MCF 10A (cell line): Measurements from ENCODE around the gene IRF4. TPM values are rescaled to one million over a fixed set of nuclear protein-coding genes. Genes with fewer than 3 reads are reported as not detected.

Experiments
- BruUV-seq: library from RNA; stranded (reverse); fragments of 400-500 nt; replicated peaks from 2 replicates; lab custom pipeline; 2021; lab: Mats Ljungman, UMichigan
- CTCF ChIA-PET: fragments of 300-600 bp; sonication (Branson Sonifier 250); formaldehyde crosslinking; extraction: SDS; loops from one replicate; lab custom pipeline; 2021; ENCODE audit warnings: antibody characterized with exemption, inconsistent platforms; lab: Yijun Ruan, JAX
- POLR2A ChIA-PET: fragments of 300-600, 350-650 bp; sonication (Branson Sonifier 250); formaldehyde crosslinking; extraction: SDS; loops from one replicate; lab custom pipeline; 2020; ENCODE audit warnings: antibody characterized with exemption, inconsistent platforms; lab: Yijun Ruan, JAX
- DNase-seq: peaks from one replicate; pipeline ENCODE4 v3.0.0-alpha.2; 2018; ENCODE audit not compliant: unreplicated experiment
- H3K27ac Mint-ChIP-seq: one replicate; pipeline ENCODE4 v1.8.0; 2022; ENCODE audit warnings: mild to moderate bottlenecking, low read depth, mixed read lengths; ENCODE audit not compliant: unreplicated experiment
- H3K27me3 Mint-ChIP-seq: one replicate; pipeline ENCODE4 v1.8.0; 2022; ENCODE audit warnings: mixed read lengths; ENCODE audit not compliant: insufficient read depth, unreplicated experiment
- H3K36me3 Mint-ChIP-seq: one replicate; pipeline ENCODE4 v1.8.0; 2022; ENCODE audit warnings: mild to moderate bottlenecking, moderate library complexity, mixed read lengths; ENCODE audit not compliant: insufficient read depth, unreplicated experiment
- H3K4me1 Mint-ChIP-seq: one replicate; pipeline ENCODE4 v1.8.0; 2022; ENCODE audit warnings: mixed read lengths; ENCODE audit not compliant: insufficient read depth, unreplicated experiment
- H3K4me3 Mint-ChIP-seq: one replicate; pipeline ENCODE4 v1.8.0; 2022; ENCODE audit warnings: mild to moderate bottlenecking, moderate library complexity, mixed read lengths; ENCODE audit not compliant: unreplicated experiment
- H3K9me3 Mint-ChIP-seq: one replicate; pipeline ENCODE4 v1.8.0; 2022; ENCODE audit warnings: mixed read lengths; ENCODE audit not compliant: unreplicated experiment
- CTCF ChIP-seq: fragments of 200-600 bp; IDR thresholded peaks from one replicate; pipeline ENCODE4 v1.8.0; 2022; ENCODE audit warnings: antibody characterized with exemption, mild to moderate bottlenecking; ENCODE audit not compliant: unreplicated experiment
- intact Hi-C: fragments of 100-400 bp; cut with micrococcal nuclease; formaldehyde crosslinking; loops from 2 replicates; pipeline ENCODE4 v1.14.1; 2022
- total RNA-seq: library from RNA; stranded (reverse); gene quantifications from 2 replicates; pipeline ENCODE4 v1.2.3, GENCODE V29; 2022

Gene IRF4
- total RNA-seq, 1 experiment from 2014 or later: not detected

- no peaks in the 10 kb centered on the region for H3K36me3 Mint-ChIP-seq
- peaks cover 8% of the 10 kb centered on the region for H3K9me3 Mint-ChIP-seq
- TF ChIP-seq CTCF: no peak
- no peaks in the 10 kb centered on the region for H3K4me1 Mint-ChIP-seq
- H3K27ac Mint-ChIP-seq: no peak overlapping the region
- intact Hi-C loops: no loop called here
- no peak overlapping the region for H3K4me3 Mint-ChIP-seq
- ChIA-PET POLR2A (no interaction called here), CTCF (no interaction called here)
- peaks cover 12% of the 10 kb centered on the region for H3K27me3 Mint-ChIP-seq
- DNase-seq: no peak
- BruUV-seq: no TSS peak
These were observed 22.9 kb downstream of the IRF4 start for GRCh38 chr6:414447-414846.

GRCh38 chr6:415087-415486 lies 23.5 kb downstream of the IRF4 start:
- CTCF ChIA-PET: no interaction called here
- no TSS peak for BruUV-seq
- Mint-ChIP-seq H3K36me3 (no peaks in the 10 kb centered on the region), H3K9me3 (peaks cover 8% of the 10 kb centered on the region), H3K4me1 (no peaks in the 10 kb centered on the region), H3K27me3 (peaks cover 12% of the 10 kb centered on the region), H3K27ac (no peak overlapping the region), H3K4me3 (no peak overlapping the region)
- no peak for DNase-seq
- POLR2A ChIA-PET: interaction anchor here (0.7 kb wide), 1 partner anchor 1195 kb away, joined by 3 read pairs; no protein-coding TSS in a partner anchor
- no peak for TF ChIP-seq CTCF
- intact Hi-C loops: no loop called here

- TF ChIP-seq CTCF: no peak
- CTCF ChIA-PET: no interaction called here
These were observed 29.7 kb downstream of the IRF4 start for GRCh38 chr6:421211-421610.

GRCh38 chr6:422433-423054 lies 31.0 kb downstream of the IRF4 start:
- H3K9me3 Mint-ChIP-seq: no peaks in the 10 kb centered on the region
- H3K4me1 Mint-ChIP-seq: no peaks in the 10 kb centered on the region
- no peak overlapping the region for H3K4me3 Mint-ChIP-seq
- intact Hi-C loops: loop anchor here (2.0 kb wide), 1 partner anchor 130 kb away; the partner anchor contains the start of gene DUSP22
- ChIA-PET POLR2A (interaction anchor here (0.7 to 1.4 kb wide), 5 partner anchors 19 to 129 kb away, joined by 3 read pairs; no protein-coding TSS in a partner anchor), CTCF (no interaction called here)
- no peaks in the 10 kb centered on the region for H3K36me3 Mint-ChIP-seq
- H3K27ac Mint-ChIP-seq: peak overlapping the region; percentile 64
- no peaks in the 10 kb centered on the region for H3K27me3 Mint-ChIP-seq
- no TSS peak for BruUV-seq
- no peak for TF ChIP-seq CTCF
- DNase-seq: peak; percentile 90

More at GRCh38 chr6:421211-421610, 29.7 kb downstream of the IRF4 start:
- no peak overlapping the region for H3K4me3 Mint-ChIP-seq
- no peak for DNase-seq
- intact Hi-C loops: no loop called here
- no peaks in the 10 kb centered on the region for H3K9me3 Mint-ChIP-seq
- H3K27me3 Mint-ChIP-seq: no peaks in the 10 kb centered on the region
- H3K36me3 Mint-ChIP-seq: no peaks in the 10 kb centered on the region
- BruUV-seq: no TSS peak
- no peaks in the 10 kb centered on the region for H3K4me1 Mint-ChIP-seq
- no peak overlapping the region for H3K27ac Mint-ChIP-seq
- POLR2A ChIA-PET: interaction anchor here (0.7 kb wide), 1 partner anchor 12 kb away, joined by 4 read pairs; no protein-coding TSS in a partner anchor
